HepG2 (cell line): ENCODE measurements around the gene LAMTOR3.

Experiments
- ATRX ChIP-seq: sonication (generic); formaldehyde crosslinking; IDR thresholded peaks from 2 replicates; pipeline ENCODE4 v1.4.0; 2020; ENCODE audit warnings: missing genetic modification reagents, borderline replicate concordance
- CTCF ChIP-seq: sonication (generic); formaldehyde crosslinking; IDR thresholded peaks from 2 replicates; pipeline ENCODE4 v1.5.0; 2020; ENCODE audit warnings: mild to moderate bottlenecking, missing genetic modification reagents, moderate library complexity
- MZF1 ChIP-seq: sonication (generic); formaldehyde crosslinking; IDR thresholded peaks from 2 replicates; pipeline ENCODE4 v1.8.1; 2023; ENCODE audit warnings: mild to moderate bottlenecking, missing genetic modification reagents, borderline replicate concordance
- RARG ChIP-seq: sonication (generic); formaldehyde crosslinking; IDR thresholded peaks from 2 replicates; pipeline ENCODE4 v1.4.0; 2020; ENCODE audit warnings: low read depth, mild to moderate bottlenecking, missing genetic modification reagents
- TGIF2 ChIP-seq: IDR thresholded peaks from 2 replicates; pipeline ENCODE4 v1.6.1; 2016; ENCODE audit warnings: control low read depth, missing compliant biosample characterization
- ZNF572 ChIP-seq: sonication (generic); formaldehyde crosslinking; IDR thresholded peaks from 2 replicates; pipeline ENCODE4 v1.5.1; 2020; ENCODE audit warnings: mild to moderate bottlenecking, missing genetic modification reagents
- TF ChIP-seq, protein P1 (sequence below): sonication (generic); formaldehyde crosslinking; IDR thresholded peaks from 2 replicates; pipeline ENCODE4 v1.5.0; 2020; ENCODE audit warnings: missing genetic modification reagents

- TF ChIP-seq TGIF2 (CRISPR knock-in tag) (no peak), RARG (CRISPR knock-in tag) (no peak), ATRX (CRISPR knock-in tag) (no peak), CTCF (no peak), MZF1 (CRISPR knock-in tag) (no peak), ZNF572 (CRISPR knock-in tag) (no peak)
- TF ChIP-seq, protein P1, sequence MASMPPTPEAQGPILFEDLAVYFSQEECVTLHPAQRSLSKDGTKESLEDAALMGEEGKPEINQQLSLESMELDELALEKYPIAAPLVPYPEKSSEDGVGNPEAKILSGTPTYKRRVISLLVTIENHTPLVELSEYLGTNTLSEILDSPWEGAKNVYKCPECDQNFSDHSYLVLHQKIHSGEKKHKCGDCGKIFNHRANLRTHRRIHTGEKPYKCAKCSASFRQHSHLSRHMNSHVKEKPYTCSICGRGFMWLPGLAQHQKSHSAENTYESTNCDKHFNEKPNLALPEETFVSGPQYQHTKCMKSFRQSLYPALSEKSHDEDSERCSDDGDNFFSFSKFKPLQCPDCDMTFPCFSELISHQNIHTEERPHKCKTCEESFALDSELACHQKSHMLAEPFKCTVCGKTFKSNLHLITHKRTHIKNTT: no peak
Observed at GRCh38 chr4:99860521-99860920, 33.7 kb downstream of the LAMTOR3 start.
